Measurements from ENCODE around the gene HIRIP3. TPM values are rescaled to one million over a fixed set of nuclear protein-coding genes. Genes with fewer than 3 reads are reported as not detected.

The HIRIP3 gene
- total RNA-seq, 1 donor from 2014 or later: 13.1 TPM

- DNase-seq: no peak
Measured at GRCh38 chr16:29996766-29997250, 1.4 kb upstream of the HIRIP3 start.

GRCh38 chr16:29995911-29996765 lies 721 bp upstream of the HIRIP3 start, which contains the start of gene INO80E:
Gene INO80E, plus strand, starts transcription at chr16:29996241. Its CDS starts 70 bp downstream, at chr16:29996311.
- peak; percentile 98 for DNase-seq

- no peak for DNase-seq
Measured at GRCh38 chr16:29994600-29995323, 655 bp downstream of the HIRIP3 start.

GRCh38 chr16:29993903-29994599 lies 1.4 kb downstream of the HIRIP3 start:
- no peak for DNase-seq

GRCh38 chr16:29993191-29993902 lies 2.1 kb downstream of the HIRIP3 start:
- no peak for DNase-seq

- DNase-seq: no peak
Measured at GRCh38 chr16:29992344-29992967, 3.0 kb downstream of the HIRIP3 start.

- no peak for DNase-seq
Measured at GRCh38 chr16:29991571-29991904, 3.9 kb downstream of the HIRIP3 start.

- DNase-seq: no peak
Measured at GRCh38 chr16:29990883-29991570, 4.4 kb downstream of the HIRIP3 start.

- no peak for DNase-seq
Measured at GRCh38 chr16:29990034-29990433, 5.4 kb downstream of the HIRIP3 start.

- DNase-seq: no peak
Measured at GRCh38 chr16:29989111-29989858, 6.1 kb downstream of the HIRIP3 start.

GRCh38 chr16:29988346-29989075 lies 6.9 kb downstream of the HIRIP3 start:
- DNase-seq: no peak

- DNase-seq: no peak
Measured at GRCh38 chr16:29987371-29988085, 7.9 kb downstream of the HIRIP3 start.

GRCh38 chr16:29986931-29987330 lies 8.5 kb downstream of the HIRIP3 start:
- DNase-seq: no peak

- DNase-seq: no peak
Measured at GRCh38 chr16:29986231-29986630, 9.2 kb downstream of the HIRIP3 start.

- DNase-seq: no peak
Measured at GRCh38 chr16:29985271-29985811, 10.1 kb downstream of the HIRIP3 start.

GRCh38 chr16:29984764-29985147 lies 10.7 kb downstream of the HIRIP3 start:
- DNase-seq: no peak

- DNase-seq: no peak
Measured at GRCh38 chr16:29984137-29984763, 11.2 kb downstream of the HIRIP3 start.

Data from occipital lobe (tissue), 2 donors.